ENCODE data around the gene CD7. TPM values are rescaled to one million over a fixed set of nuclear protein-coding genes. Genes with fewer than 3 reads are reported as not detected.

CD7 gene
- total and polyA plus RNA-seq, 9 of the 15 experiments (the other 6 are each of a cell fraction or from before 2014, with no cell fraction given) = 0.21 to 0.35 TPM; not detected in 7

GRCh38 chr17:82297714-82298537, 19.5 kb downstream of the CD7 start (continued):
- TF ChIP-seq, protein P1, sequence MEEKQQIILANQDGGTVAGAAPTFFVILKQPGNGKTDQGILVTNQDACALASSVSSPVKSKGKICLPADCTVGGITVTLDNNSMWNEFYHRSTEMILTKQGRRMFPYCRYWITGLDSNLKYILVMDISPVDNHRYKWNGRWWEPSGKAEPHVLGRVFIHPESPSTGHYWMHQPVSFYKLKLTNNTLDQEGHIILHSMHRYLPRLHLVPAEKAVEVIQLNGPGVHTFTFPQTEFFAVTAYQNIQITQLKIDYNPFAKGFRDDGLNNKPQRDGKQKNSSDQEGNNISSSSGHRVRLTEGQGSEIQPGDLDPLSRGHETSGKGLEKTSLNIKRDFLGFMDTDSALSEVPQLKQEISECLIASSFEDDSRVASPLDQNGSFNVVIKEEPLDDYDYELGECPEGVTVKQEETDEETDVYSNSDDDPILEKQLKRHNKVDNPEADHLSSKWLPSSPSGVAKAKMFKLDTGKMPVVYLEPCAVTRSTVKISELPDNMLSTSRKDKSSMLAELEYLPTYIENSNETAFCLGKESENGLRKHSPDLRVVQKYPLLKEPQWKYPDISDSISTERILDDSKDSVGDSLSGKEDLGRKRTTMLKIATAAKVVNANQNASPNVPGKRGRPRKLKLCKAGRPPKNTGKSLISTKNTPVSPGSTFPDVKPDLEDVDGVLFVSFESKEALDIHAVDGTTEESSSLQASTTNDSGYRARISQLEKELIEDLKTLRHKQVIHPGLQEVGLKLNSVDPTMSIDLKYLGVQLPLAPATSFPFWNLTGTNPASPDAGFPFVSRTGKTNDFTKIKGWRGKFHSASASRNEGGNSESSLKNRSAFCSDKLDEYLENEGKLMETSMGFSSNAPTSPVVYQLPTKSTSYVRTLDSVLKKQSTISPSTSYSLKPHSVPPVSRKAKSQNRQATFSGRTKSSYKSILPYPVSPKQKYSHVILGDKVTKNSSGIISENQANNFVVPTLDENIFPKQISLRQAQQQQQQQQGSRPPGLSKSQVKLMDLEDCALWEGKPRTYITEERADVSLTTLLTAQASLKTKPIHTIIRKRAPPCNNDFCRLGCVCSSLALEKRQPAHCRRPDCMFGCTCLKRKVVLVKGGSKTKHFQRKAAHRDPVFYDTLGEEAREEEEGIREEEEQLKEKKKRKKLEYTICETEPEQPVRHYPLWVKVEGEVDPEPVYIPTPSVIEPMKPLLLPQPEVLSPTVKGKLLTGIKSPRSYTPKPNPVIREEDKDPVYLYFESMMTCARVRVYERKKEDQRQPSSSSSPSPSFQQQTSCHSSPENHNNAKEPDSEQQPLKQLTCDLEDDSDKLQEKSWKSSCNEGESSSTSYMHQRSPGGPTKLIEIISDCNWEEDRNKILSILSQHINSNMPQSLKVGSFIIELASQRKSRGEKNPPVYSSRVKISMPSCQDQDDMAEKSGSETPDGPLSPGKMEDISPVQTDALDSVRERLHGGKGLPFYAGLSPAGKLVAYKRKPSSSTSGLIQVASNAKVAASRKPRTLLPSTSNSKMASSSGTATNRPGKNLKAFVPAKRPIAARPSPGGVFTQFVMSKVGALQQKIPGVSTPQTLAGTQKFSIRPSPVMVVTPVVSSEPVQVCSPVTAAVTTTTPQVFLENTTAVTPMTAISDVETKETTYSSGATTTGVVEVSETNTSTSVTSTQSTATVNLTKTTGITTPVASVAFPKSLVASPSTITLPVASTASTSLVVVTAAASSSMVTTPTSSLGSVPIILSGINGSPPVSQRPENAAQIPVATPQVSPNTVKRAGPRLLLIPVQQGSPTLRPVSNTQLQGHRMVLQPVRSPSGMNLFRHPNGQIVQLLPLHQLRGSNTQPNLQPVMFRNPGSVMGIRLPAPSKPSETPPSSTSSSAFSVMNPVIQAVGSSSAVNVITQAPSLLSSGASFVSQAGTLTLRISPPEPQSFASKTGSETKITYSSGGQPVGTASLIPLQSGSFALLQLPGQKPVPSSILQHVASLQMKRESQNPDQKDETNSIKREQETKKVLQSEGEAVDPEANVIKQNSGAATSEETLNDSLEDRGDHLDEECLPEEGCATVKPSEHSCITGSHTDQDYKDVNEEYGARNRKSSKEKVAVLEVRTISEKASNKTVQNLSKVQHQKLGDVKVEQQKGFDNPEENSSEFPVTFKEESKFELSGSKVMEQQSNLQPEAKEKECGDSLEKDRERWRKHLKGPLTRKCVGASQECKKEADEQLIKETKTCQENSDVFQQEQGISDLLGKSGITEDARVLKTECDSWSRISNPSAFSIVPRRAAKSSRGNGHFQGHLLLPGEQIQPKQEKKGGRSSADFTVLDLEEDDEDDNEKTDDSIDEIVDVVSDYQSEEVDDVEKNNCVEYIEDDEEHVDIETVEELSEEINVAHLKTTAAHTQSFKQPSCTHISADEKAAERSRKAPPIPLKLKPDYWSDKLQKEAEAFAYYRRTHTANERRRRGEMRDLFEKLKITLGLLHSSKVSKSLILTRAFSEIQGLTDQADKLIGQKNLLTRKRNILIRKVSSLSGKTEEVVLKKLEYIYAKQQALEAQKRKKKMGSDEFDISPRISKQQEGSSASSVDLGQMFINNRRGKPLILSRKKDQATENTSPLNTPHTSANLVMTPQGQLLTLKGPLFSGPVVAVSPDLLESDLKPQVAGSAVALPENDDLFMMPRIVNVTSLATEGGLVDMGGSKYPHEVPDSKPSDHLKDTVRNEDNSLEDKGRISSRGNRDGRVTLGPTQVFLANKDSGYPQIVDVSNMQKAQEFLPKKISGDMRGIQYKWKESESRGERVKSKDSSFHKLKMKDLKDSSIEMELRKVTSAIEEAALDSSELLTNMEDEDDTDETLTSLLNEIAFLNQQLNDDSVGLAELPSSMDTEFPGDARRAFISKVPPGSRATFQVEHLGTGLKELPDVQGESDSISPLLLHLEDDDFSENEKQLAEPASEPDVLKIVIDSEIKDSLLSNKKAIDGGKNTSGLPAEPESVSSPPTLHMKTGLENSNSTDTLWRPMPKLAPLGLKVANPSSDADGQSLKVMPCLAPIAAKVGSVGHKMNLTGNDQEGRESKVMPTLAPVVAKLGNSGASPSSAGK (IDR thresholded peaks at IDR 0.05) = peak; percentile 80
- TF ChIP-seq TAF7 (tag; IDR thresholded peaks at IDR 0.05) (0 out of 2 replicates have a peak, but pooled peaks have one; percentile 10), RNF2 (IDR thresholded peaks at IDR 0.05) (peak; percentile 55; the same call in 1 of the 2 replicates), RBM39 (optimal IDR thresholded peaks at IDR 0.05; ENCODE audit: low read depth, low read length) (no peak), HDAC8 (tag; IDR thresholded peaks at IDR 0.05) (no peak), FOXM1 (IDR thresholded peaks at IDR 0.05; ENCODE audit: low read depth) (peak; percentile 8; the same call in 1 of the 2 replicates), FOXM1 (CRISPR knock-in tag; IDR thresholded peaks at IDR 0.05; ENCODE audit: low read depth) (no peak; the same call in 1 of the 2 replicates), CXXC5 (CRISPR knock-in tag; IDR thresholded peaks at IDR 0.05) (peak; percentile 73), NR4A1 (CRISPR knock-in tag; IDR thresholded peaks at IDR 0.05) (0 out of 2 replicates have a peak, but pooled peaks have one; percentile 9), NR4A1 (tag; IDR thresholded peaks at IDR 0.05) (peak; percentile 66; the same call in 1 of the 2 replicates)
- TF ChIP-seq, protein P2, sequence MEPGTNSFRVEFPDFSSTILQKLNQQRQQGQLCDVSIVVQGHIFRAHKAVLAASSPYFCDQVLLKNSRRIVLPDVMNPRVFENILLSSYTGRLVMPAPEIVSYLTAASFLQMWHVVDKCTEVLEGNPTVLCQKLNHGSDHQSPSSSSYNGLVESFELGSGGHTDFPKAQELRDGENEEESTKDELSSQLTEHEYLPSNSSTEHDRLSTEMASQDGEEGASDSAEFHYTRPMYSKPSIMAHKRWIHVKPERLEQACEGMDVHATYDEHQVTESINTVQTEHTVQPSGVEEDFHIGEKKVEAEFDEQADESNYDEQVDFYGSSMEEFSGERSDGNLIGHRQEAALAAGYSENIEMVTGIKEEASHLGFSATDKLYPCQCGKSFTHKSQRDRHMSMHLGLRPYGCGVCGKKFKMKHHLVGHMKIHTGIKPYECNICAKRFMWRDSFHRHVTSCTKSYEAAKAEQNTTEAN (CRISPR knock-in tag; IDR thresholded peaks at IDR 0.05) = peak; percentile 64; the same call in 1 of the 2 replicates
- TF ChIP-seq, protein P3, sequence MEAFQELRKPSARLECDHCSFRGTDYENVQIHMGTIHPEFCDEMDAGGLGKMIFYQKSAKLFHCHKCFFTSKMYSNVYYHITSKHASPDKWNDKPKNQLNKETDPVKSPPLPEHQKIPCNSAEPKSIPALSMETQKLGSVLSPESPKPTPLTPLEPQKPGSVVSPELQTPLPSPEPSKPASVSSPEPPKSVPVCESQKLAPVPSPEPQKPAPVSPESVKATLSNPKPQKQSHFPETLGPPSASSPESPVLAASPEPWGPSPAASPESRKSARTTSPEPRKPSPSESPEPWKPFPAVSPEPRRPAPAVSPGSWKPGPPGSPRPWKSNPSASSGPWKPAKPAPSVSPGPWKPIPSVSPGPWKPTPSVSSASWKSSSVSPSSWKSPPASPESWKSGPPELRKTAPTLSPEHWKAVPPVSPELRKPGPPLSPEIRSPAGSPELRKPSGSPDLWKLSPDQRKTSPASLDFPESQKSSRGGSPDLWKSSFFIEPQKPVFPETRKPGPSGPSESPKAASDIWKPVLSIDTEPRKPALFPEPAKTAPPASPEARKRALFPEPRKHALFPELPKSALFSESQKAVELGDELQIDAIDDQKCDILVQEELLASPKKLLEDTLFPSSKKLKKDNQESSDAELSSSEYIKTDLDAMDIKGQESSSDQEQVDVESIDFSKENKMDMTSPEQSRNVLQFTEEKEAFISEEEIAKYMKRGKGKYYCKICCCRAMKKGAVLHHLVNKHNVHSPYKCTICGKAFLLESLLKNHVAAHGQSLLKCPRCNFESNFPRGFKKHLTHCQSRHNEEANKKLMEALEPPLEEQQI (IDR thresholded peaks at IDR 0.05) = no peak

Measured in K562 (cell line).